Activated T-cell treated with anti-CD3 and anti-CD28 coated beads for 4 hours (primary cell): Measurements from ENCODE around the gene STKLD1.
A peak's percentile ranks its signal among the peaks of the same experiment; 100 is the strongest.
"Not testable (repeated sequence)": the region's sequence is repeated elsewhere in the genome, so short reads cannot be mapped to it uniquely, and the experiment has no call there.

Experiments used
- DNase-seq: peaks from one replicate; pipeline ENCODE4 v3.0.0-alpha.2; 2020

The STKLD1 gene

DNA sequence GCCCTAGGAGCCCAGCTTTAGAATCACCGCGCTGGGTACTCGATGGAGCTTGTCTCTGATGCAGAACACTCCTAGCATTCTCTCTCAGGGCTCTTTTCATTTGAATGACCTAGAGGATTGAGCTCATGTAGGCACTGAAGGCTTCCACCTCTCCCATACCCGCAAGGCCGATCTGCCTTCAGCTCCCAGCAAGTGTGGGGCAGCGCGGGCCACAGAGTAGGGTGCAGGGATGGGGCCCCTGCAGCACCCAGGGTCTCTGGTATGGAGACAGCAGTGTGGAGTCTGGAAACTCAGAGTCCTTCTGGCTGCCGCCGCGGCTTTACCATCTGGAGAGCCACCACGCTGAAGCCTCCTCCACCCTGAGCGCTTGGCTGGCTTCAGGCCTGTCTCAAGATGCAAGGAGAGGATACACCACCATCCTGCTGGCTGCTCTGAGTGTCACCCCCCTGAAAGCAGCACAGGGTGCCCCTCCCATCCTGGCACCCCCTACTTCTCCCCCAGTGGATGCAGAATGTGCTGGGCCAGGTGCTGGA lies 12.9 kb downstream of the STKLD1 start:
- no peak for DNase-seq

DNA sequence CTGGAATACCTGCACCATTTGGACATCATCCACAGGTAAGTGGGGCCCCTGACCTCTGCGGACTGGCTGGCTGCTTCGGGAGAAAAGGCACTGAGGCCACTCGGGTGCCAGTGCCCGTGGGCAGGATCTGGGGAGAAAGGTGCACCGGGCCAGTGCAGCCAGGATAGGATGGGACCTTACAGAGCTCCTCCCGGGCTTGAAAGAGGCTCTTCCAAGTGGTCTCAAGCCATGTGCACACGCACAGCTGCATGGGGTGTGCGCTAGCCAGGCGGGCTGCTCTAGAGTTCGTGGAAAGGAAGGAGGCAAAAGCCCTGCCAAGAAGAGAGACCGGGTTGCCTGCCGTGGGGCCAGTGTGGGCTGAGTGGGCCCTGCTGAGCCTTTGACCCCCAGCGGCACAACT lies 13.4 kb downstream of the STKLD1 start:
- no peak for DNase-seq

DNA sequence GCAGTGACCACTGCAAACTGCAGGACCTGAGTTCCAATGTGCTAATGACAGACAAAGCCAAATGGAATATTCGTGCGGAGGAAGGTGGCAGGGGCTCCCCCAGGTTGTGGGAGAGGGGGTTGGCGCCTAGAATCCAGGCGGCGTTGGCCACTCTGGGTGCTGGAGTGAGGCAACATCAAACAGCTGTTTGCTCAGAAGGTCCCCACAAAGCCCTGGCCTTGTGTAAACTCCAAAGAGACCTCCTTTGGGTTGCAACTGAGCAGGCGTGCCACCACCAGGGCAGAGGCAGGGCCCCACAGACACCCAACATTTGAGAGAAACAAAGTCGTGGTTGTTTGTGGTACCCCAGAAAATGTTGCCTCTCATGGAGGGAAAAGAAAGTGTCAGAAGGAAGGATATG lies 14.5 kb downstream of the STKLD1 start:
- DNase-seq, result no peak

DNA sequence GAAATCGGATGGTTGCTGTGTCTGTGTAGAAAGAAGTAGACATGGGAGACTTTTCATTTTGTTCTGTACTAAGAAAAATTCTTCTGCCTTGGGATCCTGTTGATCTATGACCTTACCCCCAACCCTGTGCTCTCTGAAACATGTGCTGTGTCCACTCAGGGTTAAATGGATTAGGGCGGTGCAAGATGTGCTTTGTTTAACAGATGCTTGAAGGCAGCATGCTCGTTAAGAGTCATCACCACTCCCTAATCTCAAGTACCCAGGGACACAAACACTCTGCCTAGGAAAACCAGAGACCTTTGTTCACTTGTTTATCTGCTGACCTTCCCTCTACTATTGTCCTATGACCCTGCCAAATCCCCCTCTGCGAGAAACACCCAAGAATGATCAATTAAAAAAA lies 15.3 kb downstream of the STKLD1 start:
- DNase-seq, result not testable (repeated sequence)

DNA sequence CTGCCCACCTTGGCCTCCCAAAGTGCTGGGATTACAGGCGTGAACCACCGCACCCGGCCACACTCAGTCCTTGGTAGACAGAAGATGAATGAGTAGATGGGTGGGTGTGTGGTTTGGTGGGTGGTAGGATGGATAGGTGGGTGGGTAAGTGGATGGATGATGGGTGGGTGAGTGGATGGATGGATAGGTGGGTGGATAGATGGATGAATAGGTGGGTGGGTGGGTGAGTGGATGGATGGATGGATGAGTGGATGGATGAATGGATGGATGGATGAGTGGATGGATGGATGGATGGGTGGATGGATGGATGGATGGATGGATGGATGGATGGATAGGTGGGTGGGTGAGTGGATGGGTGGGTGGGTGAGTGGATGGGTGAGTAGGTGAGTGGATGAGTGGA lies 16.1 kb downstream of the STKLD1 start:
- not testable (repeated sequence) for DNase-seq

DNA sequence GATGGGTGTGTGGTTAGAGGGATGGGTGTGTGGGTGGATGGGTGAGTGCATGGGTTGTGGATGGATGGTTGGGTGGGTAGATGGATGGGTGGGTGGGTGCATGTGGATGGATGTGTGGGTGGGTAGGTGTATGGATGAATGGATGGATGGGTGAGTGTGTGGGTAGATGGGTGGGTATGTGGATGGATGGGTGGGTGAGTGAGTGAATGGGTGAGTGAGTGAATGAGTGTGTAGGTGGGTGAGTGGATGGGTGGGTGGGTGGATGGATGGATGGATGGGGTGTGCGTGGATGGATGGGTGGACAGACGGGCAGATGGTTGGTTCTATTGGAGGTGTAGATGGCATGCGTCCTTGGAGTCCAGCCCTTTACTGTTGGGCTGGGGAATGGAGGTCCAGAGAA lies 17.2 kb downstream of the STKLD1 start:
- DNase-seq, result no peak

DNA sequence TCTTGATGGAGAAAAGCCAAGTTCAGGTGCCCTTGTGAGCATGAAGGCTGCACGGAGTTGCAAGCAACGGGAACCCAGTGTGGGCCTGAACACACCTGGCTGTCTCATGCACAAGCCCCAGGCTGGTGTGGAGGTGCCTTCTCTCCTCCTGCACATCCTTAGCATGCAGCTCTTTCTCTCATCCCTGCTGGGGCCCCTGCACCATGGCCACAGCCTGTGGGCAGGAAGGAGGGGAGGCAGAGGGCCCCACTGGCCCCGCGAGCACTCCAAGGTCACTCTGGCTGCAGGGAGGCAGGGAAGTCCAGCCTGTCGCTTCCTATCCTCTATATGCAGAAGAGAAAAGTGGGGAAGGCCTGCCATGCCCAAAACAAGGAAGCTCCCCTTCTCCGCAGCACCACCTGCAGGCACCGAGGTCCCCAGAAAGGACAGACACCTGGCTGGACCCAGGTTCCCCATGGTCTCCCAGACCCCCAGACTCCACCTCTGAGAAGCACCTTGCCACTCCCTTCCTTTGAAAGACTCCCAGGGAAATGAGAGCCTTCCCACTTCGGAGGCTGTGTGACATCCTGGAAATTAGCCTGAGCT lies 18.6 kb downstream of the STKLD1 start:
- no peak for DNase-seq

DNA sequence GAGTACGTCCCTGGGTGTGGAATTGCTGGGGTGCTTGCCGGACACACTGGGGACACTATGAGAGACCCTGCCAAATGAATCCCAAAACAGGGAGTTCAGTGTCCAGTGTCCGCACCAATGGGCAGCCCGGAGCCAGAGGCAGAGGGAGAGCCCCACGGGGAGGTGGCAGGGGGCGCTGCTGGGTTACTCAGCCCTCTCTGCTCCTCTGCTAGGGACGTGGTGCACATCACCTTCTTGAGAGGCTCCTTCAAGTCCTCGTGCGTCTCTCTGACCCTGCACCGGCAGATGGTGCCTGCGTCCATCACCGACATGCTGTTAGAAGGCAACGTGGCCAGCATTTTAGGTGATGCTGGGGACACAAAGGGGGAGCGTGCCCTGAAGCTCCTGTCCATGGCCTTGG lies 20.8 kb downstream of the STKLD1 start:
- no peak for DNase-seq

DNA sequence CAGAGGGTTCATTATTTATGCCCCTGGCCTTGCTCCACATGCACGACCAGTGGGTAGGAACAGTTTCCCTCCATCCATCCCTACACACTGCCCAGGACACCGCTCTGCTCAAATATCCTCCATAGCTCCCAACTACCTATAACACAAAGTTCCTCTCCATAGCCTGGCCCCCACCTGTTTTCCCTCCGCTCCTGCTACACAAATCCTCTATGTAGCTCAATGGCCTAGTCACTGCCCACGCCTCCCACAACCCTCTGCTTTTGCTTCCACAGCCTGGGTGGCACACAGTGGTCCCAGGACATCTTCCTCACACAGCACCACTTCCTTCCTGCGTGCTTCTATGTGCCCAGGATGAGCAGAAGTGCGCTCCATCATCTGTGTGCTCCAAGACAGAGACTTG lies 21.2 kb downstream of the STKLD1 start:
- no peak for DNase-seq

DNA sequence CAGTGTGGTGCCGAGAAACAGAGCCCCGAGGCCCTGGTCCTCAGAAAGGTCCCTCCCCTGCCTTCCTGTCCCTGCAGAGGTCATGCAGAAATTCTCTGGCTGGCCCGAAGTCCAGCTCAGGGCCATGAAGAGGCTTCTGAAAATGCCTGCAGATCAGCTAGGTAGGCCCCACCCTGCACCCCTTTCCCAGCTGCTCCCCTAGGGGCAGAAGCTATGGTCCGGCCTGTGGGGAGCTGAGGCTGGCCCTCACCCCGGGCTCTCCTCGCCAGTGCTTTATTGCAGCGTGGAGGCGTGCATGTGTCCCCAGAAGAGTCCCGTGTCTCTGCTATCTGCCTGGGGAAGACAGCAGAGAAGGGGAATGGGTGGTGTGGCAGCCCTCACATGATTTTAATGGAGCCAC lies 21.7 kb downstream of the STKLD1 start:
- DNase-seq, result no peak

DNA sequence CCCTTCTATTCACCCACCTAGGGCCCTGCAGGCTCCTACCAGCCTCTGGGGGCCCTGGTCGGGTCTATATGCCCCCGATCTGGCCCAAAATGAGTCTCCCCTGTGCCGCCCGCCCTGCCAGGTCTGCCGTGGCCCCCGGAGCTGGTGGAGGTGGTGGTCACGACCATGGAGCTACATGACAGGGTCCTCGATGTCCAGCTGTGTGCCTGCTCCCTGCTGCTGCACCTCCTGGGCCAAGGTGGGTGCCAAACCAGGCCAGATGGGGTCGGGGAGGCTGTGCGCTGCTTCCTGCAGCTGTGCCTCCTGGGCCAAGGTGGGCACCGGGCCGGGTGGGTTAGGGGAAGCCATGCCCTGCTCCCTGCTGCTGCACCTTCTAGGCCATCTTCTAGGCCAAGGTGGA lies 24.1 kb downstream of the STKLD1 start:
- no peak for DNase-seq

DNA sequence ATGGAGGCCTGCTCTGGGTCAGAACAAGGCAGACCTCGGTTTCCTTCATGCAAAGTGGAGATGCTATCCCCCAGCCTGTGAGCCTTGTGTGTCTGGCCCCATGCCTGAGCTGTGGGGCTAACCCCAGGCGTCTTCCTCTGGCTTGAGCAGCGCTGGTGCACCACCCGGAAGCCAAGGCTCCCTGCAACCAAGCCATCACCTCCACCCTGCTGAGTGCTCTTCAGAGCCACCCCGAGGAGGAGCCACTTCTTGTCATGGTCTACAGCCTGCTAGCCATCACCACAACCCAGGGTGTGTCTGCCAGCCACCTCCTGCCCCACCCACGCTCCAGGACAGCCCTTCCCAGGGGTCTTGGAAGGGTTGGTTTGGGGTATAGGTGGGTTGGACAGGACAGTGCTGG lies 25.4 kb downstream of the STKLD1 start:
- no peak for DNase-seq

DNA sequence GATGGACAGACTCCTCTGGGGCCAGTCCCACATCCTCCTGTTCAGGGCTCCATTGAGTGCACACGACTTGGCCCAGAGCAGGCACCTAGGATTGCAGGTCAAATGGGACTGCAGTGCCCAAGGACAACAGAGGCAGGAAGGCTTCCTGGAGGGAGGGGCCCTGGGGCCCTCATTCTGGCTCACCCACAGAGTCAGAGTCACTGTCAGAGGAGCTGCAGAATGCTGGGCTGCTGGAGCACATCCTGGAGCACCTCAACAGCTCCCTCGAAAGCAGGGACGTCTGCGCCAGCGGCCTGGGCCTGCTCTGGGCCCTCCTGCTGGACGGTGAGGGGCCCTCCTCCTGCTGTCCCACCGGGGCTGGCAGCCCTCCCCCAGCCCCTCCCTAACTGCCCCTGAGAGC lies 26.5 kb downstream of the STKLD1 start:
- DNase-seq, result no peak

DNA sequence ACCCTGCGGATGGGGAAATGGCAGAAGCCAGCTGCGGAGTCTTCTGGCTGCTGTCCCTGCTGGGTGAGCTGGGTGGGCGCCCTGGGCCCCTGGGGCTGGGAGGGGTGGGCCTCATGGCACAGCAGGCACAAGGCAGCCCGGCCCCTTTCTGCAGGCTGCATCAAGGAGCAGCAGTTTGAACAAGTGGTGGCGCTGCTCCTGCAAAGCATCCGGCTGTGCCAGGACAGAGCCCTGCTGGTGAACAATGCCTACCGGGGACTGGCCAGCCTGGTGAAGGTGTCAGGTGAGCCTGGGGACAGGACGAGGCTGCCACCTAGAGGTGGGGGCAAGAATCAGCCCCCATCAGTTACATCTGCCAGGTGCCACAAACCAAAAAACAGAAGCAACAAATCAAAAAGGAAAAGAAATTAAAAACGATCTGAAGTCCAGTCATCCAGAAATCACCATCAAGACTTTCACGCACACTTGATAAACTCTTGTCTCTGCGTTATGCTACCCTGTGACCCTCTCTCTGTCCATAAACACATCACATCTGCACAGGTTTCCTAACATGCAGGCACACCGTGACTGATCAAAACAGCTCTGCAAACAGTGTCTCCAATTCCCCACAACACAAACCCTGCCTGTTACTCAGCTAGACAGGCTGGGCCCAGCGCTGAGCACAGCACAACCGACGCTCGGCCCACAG lies 27.7 kb downstream of the STKLD1 start:
- peak; percentile 49 for DNase-seq

DNA sequence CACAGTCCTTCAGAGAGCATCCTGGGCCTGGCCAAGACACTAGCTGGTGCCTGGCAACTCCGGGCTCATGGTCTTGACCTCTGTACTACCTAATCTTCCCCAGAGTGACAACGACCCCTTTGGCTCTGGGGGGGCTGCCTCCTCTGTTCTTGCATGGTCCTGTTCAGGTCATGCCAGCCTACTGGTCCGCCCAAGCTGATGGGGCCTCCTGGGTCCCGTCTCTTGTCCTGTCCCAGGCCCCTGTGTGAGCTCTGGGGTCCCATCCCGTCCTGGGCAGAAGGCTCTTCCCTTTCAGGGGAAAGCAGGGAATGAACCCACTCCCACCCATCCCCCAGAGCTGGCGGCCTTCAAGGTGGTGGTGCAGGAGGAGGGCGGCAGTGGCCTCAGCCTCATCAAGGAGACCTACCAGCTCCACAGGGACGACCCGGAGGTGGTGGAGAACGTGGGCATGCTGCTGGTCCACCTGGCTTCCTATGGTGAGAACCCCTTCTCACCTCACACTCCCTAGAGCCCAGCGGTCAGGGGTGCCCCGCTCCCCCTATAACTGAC lies 28.4 kb downstream of the STKLD1 start:
- no peak for DNase-seq

DNA sequence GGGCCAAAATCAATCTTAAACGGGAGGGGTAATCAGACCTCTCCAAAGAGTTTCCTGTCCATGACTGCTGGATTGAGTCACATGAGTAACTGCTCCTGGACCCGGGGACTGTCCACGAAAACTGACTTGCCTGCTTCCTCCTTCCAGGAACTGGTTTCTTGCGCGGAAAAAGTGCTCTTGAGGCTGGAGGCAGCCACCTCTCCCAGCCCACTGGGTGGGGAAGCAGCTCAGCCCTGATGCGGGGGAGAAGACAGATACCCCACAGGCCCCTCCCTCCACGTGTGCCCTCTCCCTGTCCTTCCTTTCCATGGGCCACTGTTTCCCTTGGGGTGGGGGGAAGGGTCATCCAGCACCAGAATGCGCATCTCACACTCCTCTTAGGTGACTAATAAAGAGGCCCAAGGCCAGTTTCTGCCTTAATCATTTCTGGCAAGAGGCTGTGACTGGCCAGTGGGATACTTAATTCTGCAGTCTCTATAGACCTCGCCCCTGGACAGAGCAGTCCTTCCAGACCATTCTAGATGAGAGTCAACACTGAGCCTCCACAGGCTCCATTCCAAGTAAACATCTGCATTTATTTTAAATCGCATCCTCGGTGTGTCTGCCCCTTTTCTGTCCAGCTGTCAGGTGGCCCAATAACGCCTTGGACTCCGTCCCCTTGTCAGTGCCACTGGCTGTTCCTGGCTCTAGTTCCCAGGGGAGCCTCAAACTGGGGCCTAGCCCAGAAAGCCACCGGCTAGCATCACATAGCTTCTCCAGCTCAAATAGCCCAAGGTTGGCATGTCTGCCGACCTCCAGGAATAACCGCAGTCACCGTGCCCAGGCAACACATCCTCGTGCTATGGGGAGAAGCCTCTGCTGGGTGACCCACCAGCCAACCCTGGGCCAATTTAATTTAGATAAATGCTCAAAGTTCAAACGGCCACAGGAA lies 29.6 kb downstream of the STKLD1 start:
- DNase-seq, result no peak

DNA sequence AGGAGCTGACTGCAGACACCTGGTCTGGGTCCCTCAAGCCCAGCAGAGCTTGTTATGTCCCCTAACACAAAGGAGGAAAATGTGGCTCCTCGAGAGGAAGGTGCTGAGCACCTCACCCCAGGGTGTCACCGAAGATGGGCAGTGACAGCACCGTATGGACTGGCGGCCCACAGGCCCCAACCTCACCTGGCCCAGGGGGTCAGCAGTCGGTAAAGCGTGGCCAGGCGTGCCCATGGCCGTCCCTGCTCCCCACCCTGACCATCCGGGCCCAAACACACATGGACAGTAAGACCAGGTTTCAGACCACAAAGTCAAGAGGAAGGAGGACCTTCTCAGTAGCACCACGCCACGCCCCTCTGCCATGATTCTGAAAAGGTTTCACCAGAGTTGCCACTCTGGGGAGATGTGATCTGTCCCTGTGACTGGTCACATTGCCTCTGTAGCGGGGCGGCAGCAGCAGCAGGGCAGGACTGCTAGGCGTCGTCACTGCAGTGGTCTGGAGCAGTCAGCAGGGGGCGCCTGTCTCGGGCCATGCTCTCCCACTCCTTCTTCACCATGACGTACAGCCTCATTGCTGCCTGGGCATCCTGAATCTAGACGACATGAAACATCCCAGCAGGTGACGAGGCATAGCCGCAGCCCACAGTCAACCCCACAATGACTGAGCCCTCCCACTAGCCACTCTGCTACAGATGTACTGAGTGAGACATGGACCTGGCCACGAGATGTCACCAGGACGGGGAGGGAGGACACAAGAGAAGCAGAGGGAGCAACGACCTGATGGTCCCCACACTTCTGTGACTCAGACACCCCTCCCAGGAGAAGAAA lies 30.5 kb downstream of the STKLD1 start:
- DNase-seq, result peak; percentile 67

DNA sequence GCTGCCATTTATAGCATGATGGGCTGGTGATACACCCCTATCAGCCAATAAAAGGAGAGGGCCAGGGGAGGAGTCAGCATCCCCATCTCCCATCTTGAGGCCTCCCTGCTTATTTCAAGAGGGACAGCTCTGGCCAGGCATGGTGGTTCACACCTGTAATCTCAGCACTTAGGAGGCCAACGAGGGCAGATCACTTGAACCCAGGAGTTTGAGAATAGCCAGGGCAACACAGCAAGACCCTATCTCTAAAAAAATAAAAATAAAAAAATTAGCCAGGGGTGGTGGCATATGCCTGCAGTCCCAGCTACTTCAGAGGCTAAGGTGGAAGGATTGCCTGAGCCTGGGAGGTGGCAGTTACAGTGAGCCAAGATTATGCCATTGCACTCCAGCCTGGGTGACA lies 31.9 kb downstream of the STKLD1 start:
- DNase-seq, result no peak

DNA sequence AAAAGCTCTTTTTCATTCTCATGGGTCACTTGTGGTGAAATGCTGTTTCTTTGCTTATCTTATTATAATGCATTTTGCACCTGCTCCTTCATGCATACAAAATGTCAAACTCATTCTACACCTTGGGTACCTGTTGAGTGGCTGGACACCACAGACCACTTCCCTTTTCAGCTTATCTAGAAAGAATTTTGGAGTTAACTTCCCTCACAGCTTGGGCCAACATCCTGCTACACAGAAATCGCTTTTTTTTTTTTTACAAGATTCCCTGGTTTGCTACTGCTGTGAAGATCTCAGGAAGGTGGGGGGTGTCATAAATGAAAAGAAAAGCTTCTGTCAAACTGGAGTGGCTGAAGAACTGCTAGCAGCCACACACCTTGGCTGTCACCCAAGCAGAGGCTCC lies 39.0 kb downstream of the STKLD1 start:
- DNase-seq, result no peak

DNA sequence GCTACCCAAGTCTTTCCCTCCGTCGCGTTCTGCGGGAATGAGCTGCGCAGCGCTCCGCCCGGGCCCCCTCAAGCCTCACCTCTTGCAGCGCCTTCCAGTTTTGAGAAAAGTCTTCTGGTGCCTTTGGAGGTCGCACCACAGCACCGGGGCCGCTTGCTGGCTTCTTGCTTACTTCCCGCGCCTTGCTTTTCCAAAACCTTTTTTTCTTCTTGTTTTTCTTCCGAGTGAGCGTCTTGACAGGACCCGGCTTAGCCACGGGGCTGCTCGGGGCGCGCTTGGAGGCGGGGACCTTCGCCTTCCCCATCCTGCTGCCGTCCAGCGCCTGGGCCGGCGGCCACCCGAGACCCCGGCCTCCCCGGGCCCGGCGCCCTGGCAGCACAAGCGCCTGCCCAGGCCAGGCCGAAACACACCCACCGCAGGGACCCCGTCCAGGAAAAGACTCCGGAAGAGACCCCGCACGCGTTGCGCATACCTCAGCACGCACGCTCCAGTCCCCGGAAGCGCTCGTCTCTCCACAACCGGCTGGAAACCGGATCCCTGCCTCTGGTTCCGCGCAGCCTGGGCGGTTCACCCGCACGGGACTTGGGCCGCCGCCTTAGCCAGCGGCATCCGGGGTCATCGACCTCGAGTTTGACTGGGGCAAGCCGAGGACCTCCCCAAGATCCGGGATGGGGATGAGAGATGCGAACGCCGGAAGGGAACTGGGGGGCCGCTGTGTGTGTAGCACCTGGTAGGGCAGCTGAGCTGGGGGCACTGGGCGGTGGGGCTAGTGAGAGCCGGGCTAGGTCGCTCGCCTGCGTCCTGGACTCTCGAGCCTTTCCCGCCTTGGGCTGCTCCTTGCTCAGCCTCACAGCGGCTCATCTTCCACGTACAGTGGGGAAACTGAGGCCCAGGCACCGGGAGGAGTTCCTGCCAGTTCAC lies 41.6 kb downstream of the STKLD1 start, which contains the start of gene REXO4:
TSS of gene REXO4 (minus strand) at position 470 of the 921 bp plus-strand sequence. CDS start at position 304, 166 bp downstream.
- peak; percentile 74 for DNase-seq

DNA sequence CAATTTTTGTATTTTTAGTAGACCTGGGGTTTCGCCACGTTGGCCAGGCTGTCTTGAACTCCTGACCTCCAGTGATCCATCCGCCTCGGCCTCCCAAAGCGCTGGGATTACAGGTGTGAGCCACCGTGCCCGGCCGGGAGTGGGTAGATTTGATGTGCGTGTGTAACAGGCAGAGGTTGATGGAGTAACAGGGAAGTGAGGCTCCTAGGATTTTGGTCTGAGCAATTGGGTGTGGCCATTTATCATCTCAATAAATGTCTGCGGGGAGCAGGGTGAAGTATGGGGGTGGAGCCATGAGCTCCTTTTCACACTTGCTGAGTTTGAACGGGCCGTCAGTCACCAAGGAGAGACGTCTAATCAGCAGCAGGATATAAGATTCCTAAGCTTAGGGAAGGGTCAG lies 42.8 kb downstream of the STKLD1 start:
- DNase-seq, result no peak
